ENCODE measurements around the gene NTM. TPM values are rescaled to one million over a fixed set of nuclear protein-coding genes. Genes with fewer than 3 reads are reported as not detected.

The NTM gene
- total and polyA plus RNA-seq, 2 donors (not counting 1 experiment from before 2014, with no cell fraction given), result 12.3 to 28.6 TPM

GRCh38 chr11:131351848-131352247, 18.6 kb upstream of the NTM start:
- Histone ChIP-seq H3K27ac (ENCODE audit: insufficient read depth, low read length) (no peak overlapping the region), H3K4me1 (ENCODE audit: control insufficient read depth, extremely low read depth, insufficient read depth, low read length) (no peaks in the 10 kb centered on the region), H3K9me3 (ENCODE audit: control insufficient read depth, insufficient read depth, low read depth, low read length) (no peaks in the 10 kb centered on the region), H3K36me3 (ENCODE audit: control insufficient read depth, insufficient read depth, low read length) (no peaks in the 10 kb centered on the region), H3K4me2 (ENCODE audit: extremely low read depth, insufficient read depth, low read length) (no peak overlapping the region), H3K4me3 (replicated peaks in 1 of 4; ENCODE audit: control extremely low read depth in 1 of 4, insufficient read depth in 1 of 4, low read depth in 3 of 4, low read length in 4 of 4) (no peak overlapping the region), H3K79me2 (ENCODE audit: control insufficient read depth, insufficient read depth, low read length) (no peaks in the 10 kb centered on the region), H3K27me3 (ENCODE audit: control insufficient read depth, insufficient read depth, low read length) (no peaks in the 10 kb centered on the region), H3K9ac (ENCODE audit: insufficient read depth, low read length) (no peak overlapping the region), H2AFZ (ENCODE audit: low read length) (no peak overlapping the region), H4K20me1 (ENCODE audit: control insufficient read depth, extremely low read depth, insufficient read depth, low read length) (no peaks in the 10 kb centered on the region)
- no peak for TF ChIP-seq CTCF (conservative IDR thresholded peaks at IDR 0.05 in 1 of 2, IDR thresholded peaks at IDR 0.05 in 1 of 2; ENCODE audit: low read depth in 1 of 2, low read length in 2 of 2)
- TF ChIP-seq EZH2 (IDR thresholded peaks at IDR 0.05; ENCODE audit: low read length, missing control alignments), result no peak
- no peak for DNase-seq (ENCODE audit: low read depth in 2 of 2)

- no peak overlapping the region for H3K4me2 ChIP-seq (ENCODE audit: extremely low read depth, insufficient read depth, low read length)
- H3K9ac ChIP-seq (ENCODE audit: insufficient read depth, low read length), result no peak overlapping the region
- H3K27ac ChIP-seq (ENCODE audit: insufficient read depth, low read length), result no peak overlapping the region
These were observed 16.6 kb upstream of the NTM start for GRCh38 chr11:131353766-131354165.

GRCh38 chr11:131354251-131354701, 16.1 kb upstream of the NTM start:
- peak in 1 of 2 donors; percentile 36 for DNase-seq (ENCODE audit: low read depth in 2 of 2)
- no peak overlapping the region for H3K9ac ChIP-seq (ENCODE audit: insufficient read depth, low read length)
- no peak overlapping the region for H3K4me2 ChIP-seq (ENCODE audit: extremely low read depth, insufficient read depth, low read length)
- H4K20me1 ChIP-seq (ENCODE audit: control insufficient read depth, extremely low read depth, insufficient read depth, low read length), result no peaks in the 10 kb centered on the region
- no peaks in the 10 kb centered on the region for H3K79me2 ChIP-seq (ENCODE audit: control insufficient read depth, insufficient read depth, low read length)
- H2AFZ ChIP-seq (ENCODE audit: low read length), result no peak overlapping the region
- no peaks in the 10 kb centered on the region for H3K9me3 ChIP-seq (ENCODE audit: control insufficient read depth, insufficient read depth, low read depth, low read length)
- H3K36me3 ChIP-seq (ENCODE audit: control insufficient read depth, insufficient read depth, low read length), result no peaks in the 10 kb centered on the region
- H3K4me3 ChIP-seq (replicated peaks in 1 of 4; ENCODE audit: control extremely low read depth in 1 of 4, insufficient read depth in 1 of 4, low read depth in 3 of 4, low read length in 4 of 4), result no peak overlapping the region
- H3K27me3 ChIP-seq (ENCODE audit: control insufficient read depth, insufficient read depth, low read length), result no peaks in the 10 kb centered on the region
- TF ChIP-seq CTCF (conservative IDR thresholded peaks at IDR 0.05 in 1 of 2, IDR thresholded peaks at IDR 0.05 in 1 of 2; ENCODE audit: low read depth in 1 of 2, low read length in 2 of 2), result no peak
- no peak for TF ChIP-seq EZH2 (IDR thresholded peaks at IDR 0.05; ENCODE audit: low read length, missing control alignments)
- no peaks in the 10 kb centered on the region for H3K4me1 ChIP-seq (ENCODE audit: control insufficient read depth, extremely low read depth, insufficient read depth, low read length)
- no peak overlapping the region for H3K27ac ChIP-seq (ENCODE audit: insufficient read depth, low read length)

More at GRCh38 chr11:131353766-131354165, 16.6 kb upstream of the NTM start:
- Histone ChIP-seq H3K79me2 (ENCODE audit: control insufficient read depth, insufficient read depth, low read length) (no peaks in the 10 kb centered on the region), H3K27me3 (ENCODE audit: control insufficient read depth, insufficient read depth, low read length) (no peaks in the 10 kb centered on the region), H3K4me1 (ENCODE audit: control insufficient read depth, extremely low read depth, insufficient read depth, low read length) (no peaks in the 10 kb centered on the region), H3K9me3 (ENCODE audit: control insufficient read depth, insufficient read depth, low read depth, low read length) (no peaks in the 10 kb centered on the region), H3K36me3 (ENCODE audit: control insufficient read depth, insufficient read depth, low read length) (no peaks in the 10 kb centered on the region), H3K4me3 (replicated peaks in 1 of 4; ENCODE audit: control extremely low read depth in 1 of 4, insufficient read depth in 1 of 4, low read depth in 3 of 4, low read length in 4 of 4) (no peak overlapping the region), H2AFZ (ENCODE audit: low read length) (no peak overlapping the region), H4K20me1 (ENCODE audit: control insufficient read depth, extremely low read depth, insufficient read depth, low read length) (no peaks in the 10 kb centered on the region)
- no peak for DNase-seq (ENCODE audit: low read depth in 2 of 2)
- no peak for TF ChIP-seq EZH2 (IDR thresholded peaks at IDR 0.05; ENCODE audit: low read length, missing control alignments)
- TF ChIP-seq CTCF (conservative IDR thresholded peaks at IDR 0.05 in 1 of 2, IDR thresholded peaks at IDR 0.05 in 1 of 2; ENCODE audit: low read depth in 1 of 2, low read length in 2 of 2), result no peak
